ENCODE data around the gene CISTR. TPM values are rescaled to one million over a fixed set of nuclear protein-coding genes. Genes with fewer than 3 reads are reported as not detected.

The CISTR gene
- total and polyA plus RNA-seq, 4 donors: 0.79 to 1.2 (median 1.1) TPM; not detected in 1

DNA sequence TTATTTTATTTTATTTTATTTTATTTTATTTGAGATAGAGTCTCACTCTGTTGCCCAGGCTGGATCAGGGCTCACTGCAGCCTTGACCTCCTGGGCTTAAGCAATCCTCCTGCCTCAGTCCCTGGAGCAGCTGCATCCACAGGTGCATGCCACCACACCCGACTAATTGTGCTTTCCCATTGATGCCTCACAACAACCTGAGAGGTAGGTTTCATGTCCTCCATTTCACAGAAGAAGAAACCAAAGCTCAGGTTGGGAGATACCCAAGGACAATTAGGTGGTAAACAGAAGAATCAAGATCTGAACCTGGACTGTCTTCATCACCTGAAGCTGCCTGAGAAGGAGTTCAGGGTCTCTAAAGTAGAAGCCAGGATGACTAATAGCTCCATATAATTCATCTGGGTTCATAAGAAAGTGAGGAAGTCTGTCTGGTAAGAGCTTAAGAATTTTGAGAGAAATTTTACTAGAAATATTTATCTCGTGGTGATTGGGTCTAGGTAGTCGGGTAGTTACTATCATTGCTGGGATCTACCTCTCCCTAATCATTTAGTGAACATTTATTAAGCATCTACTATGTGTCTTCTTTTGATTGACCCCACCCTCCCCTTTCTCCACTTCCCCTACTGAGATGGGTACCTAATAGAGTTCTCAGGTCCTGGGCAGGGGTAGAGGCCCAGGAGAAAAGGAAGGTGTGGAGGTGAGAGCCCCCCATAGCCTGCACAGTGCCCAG is 52.7 kb downstream of the CISTR start:
- H3K27me3 ChIP-seq (ENCODE audit: control insufficient read depth, insufficient read depth, low read length): peaks cover 47% of the 10 kb centered on the region
- H3K4me3 ChIP-seq (ENCODE audit: low read depth, low read length): no peak overlapping the region
- no peaks in the 10 kb centered on the region for H3K9me3 ChIP-seq (ENCODE audit: control insufficient read depth, insufficient read depth, low read length)
- no peak for DNase-seq (ENCODE audit: low read depth in 4 of 6, low spot score in 6 of 6)
- WGBS (ENCODE audit: insufficient coverage): no CpG with 5 or more reads among the region's 3 CpGs
- peaks cover 32% of the 10 kb centered on the region for H3K4me1 ChIP-seq (ENCODE audit: control insufficient read depth, insufficient read depth, low read length)
- no peaks in the 10 kb centered on the region for H3K36me3 ChIP-seq (ENCODE audit: control insufficient read depth, insufficient read depth, low read length)
- H3K27ac ChIP-seq (ENCODE audit: low read depth, low read length): no peak overlapping the region

DNA sequence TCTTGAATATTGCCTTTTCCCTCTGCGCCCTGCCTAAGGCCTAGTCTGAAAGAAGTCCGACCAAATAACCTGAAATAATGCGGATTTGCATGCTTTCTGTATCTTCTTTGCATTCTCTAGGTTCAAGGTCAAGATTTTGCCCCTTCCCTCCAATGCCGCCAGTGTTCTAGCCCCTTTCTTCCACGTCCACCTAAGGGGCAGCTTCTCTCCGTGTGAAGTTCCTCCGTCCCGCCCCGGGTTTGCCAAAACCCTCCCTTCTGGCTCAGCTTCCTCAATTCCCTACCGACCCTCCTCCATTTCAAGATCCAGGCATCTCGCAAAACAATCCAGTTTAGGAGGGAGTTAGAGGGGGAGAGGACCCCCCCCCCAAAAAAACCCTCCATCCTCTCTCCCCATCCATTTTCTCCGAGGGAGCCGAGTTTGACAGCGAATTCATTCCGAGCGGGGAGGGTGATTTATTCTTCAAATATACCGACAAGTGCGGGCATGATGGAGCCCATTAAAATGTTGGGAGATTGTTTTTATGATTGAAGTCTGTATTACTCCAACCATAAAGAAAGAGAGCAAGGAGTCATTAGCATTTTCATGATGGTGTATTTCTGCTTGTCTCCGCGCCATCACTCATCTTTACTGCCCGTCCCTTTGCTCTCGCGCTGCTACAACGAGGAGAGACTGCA is 55.0 kb downstream of the CISTR start:
- Histone ChIP-seq H3K27ac (ENCODE audit: low read depth, low read length) (peak overlapping the region; percentile 16), H3K4me1 (ENCODE audit: control insufficient read depth, insufficient read depth, low read length) (peaks cover 29% of the 10 kb centered on the region), H3K36me3 (ENCODE audit: control insufficient read depth, insufficient read depth, low read length) (no peaks in the 10 kb centered on the region), H3K27me3 (ENCODE audit: control insufficient read depth, insufficient read depth, low read length) (peaks cover 51% of the 10 kb centered on the region), H3K4me3 (ENCODE audit: low read depth, low read length) (peak overlapping the region; percentile 38), H3K9me3 (ENCODE audit: control insufficient read depth, insufficient read depth, low read length) (no peaks in the 10 kb centered on the region)
- DNase-seq (ENCODE audit: low read depth in 4 of 6, low spot score in 6 of 6): peak in 1 of 6 donors; percentile 94
- 14% methylated on average over 9 of the region's 24 CpGs for WGBS (ENCODE audit: insufficient coverage)

Other genes with a start within 250 kb of the CISTR start
- 1 to 10 TPM; 2.2 to 3.0 TPM for gene NPFF, start 244.5 kb downstream of the CISTR start, total RNA-seq
- 1 to 10 TPM; 5.9 to 7.7 TPM for gene NPFF, start 244.5 kb downstream of the CISTR start, polyA plus RNA-seq (ENCODE audit: insufficient read length in 2 of 2)
- 10 to 100 TPM; 18.7 to 20.4 TPM for gene ATF7, start 125.6 kb downstream of the CISTR start, total RNA-seq
- gene ATF7, start 125.6 kb downstream of the CISTR start, polyA plus RNA-seq (ENCODE audit: insufficient read length in 2 of 2): 10 to 100 TPM; 28.1 to 31.1 TPM
- gene ATP5MC2, start 75.9 kb downstream of the CISTR start, total RNA-seq: 100 to 1,000 TPM in 1 of 2 donors, 10 to 100 TPM in 1; 65.8 to 221 TPM
- 100 to 1,000 TPM; 374 to 387 TPM for gene ATP5MC2, start 75.9 kb downstream of the CISTR start, polyA plus RNA-seq (ENCODE audit: insufficient read length in 2 of 2)
- 100 to 1,000 TPM in 1 of 2 donors, 10 to 100 TPM in 1; 55.5 to 205 TPM for gene CALCOCO1, start 24.5 kb downstream of the CISTR start, total RNA-seq
- 100 to 1,000 TPM in 1 of 2 donors, 10 to 100 TPM in 1; 85.3 to 120 TPM for gene CALCOCO1, start 24.5 kb downstream of the CISTR start, polyA plus RNA-seq (ENCODE audit: insufficient read length in 2 of 2)
- gene HOXC13, start 186.9 kb upstream of the CISTR start, total RNA-seq: under 1 TPM in 1 of 2 donors, not detected in 1; 0.10 TPM
- not detected for gene HOXC13, start 186.9 kb upstream of the CISTR start, polyA plus RNA-seq (ENCODE audit: insufficient read length in 2 of 2)
- gene HOXC12, start 202.9 kb upstream of the CISTR start, total RNA-seq: 1 to 10 TPM in 1 of 2 donors, not detected in 1; 2.3 TPM
- gene HOXC12, start 202.9 kb upstream of the CISTR start, polyA plus RNA-seq (ENCODE audit: insufficient read length in 2 of 2): not detected
- gene HOXC11, start 221.1 kb upstream of the CISTR start, total RNA-seq: 1 to 10 TPM in 1 of 2 donors, not detected in 1; 1.5 TPM
- gene HOXC11, start 221.1 kb upstream of the CISTR start, polyA plus RNA-seq (ENCODE audit: insufficient read length in 2 of 2): not detected
- under 1 TPM in 1 of 2 donors, not detected in 1; 0.59 TPM for gene HOTAIR, start 223.0 kb upstream of the CISTR start, total RNA-seq
- not detected for gene HOTAIR, start 223.0 kb upstream of the CISTR start, polyA plus RNA-seq (ENCODE audit: insufficient read length in 2 of 2)
- gene HOXC10, start 233.2 kb upstream of the CISTR start, total RNA-seq: 1 to 10 TPM in 1 of 2 donors, not detected in 1; 9.2 TPM
- under 1 TPM in 1 of 2 donors, not detected in 1; 0.81 TPM for gene HOXC10, start 233.2 kb upstream of the CISTR start, polyA plus RNA-seq (ENCODE audit: insufficient read length in 2 of 2)
- 10 to 100 TPM in 1 of 2 donors, 1 to 10 TPM in 1; 8.5 to 14.2 TPM for gene HOXC9, start 248.2 kb upstream of the CISTR start, total RNA-seq
- gene HOXC9, start 248.2 kb upstream of the CISTR start, polyA plus RNA-seq (ENCODE audit: insufficient read length in 2 of 2): 10 to 100 TPM in 1 of 2 donors, 1 to 10 TPM in 1; 1.6 to 17.9 TPM